Measurements from ENCODE around the gene EIF1AX.

DNA sequence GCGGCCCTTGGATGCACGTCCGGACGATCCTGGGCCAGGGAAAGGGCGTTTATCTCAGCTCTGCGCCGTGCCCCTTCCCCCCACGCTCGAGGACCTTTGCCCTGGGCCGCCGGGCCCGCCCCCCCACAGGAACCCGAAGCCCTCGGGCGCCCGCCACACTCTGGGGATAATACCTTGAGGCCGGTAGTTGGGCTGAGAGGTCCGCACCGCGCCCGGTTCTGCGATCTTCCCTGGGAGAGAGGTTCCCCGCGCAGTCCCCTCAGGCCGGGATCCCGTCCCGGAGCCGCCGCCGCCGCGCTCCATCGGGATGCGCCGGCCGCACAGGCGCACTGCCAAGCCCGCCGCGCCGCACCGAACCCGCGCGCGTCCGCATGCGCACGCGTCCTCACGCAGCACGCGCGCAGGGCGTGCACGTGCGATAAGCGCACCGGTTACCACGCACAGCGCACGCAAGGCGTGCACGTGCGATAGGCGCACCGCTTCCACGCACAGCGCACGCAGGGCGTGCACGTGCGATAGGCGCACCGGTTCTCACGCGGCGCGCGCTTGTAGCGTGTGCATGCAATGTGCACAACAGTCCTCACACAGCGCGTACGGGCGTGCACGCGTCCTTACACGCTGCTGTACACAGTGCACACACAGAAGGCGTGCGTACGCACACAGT, 24.9 kb downstream of the EIF1AX start, which contains the start of gene MAP7D2:
- TF ChIP-seq, protein P1, sequence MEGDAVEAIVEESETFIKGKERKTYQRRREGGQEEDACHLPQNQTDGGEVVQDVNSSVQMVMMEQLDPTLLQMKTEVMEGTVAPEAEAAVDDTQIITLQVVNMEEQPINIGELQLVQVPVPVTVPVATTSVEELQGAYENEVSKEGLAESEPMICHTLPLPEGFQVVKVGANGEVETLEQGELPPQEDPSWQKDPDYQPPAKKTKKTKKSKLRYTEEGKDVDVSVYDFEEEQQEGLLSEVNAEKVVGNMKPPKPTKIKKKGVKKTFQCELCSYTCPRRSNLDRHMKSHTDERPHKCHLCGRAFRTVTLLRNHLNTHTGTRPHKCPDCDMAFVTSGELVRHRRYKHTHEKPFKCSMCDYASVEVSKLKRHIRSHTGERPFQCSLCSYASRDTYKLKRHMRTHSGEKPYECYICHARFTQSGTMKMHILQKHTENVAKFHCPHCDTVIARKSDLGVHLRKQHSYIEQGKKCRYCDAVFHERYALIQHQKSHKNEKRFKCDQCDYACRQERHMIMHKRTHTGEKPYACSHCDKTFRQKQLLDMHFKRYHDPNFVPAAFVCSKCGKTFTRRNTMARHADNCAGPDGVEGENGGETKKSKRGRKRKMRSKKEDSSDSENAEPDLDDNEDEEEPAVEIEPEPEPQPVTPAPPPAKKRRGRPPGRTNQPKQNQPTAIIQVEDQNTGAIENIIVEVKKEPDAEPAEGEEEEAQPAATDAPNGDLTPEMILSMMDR (IDR thresholded peaks at IDR 0.05), result no peak
- TF ChIP-seq TCF7L2 (IDR thresholded peaks at IDR 0.05; ENCODE audit: low read depth, low read length), result no peak
- TF ChIP-seq POLR2AphosphoS5 (IDR thresholded peaks at IDR 0.05; ENCODE audit: low read depth, low read length), result no peak

All from Panc1 (cell line).